Fibroblast of skin of back (primary cell): ENCODE data around the gene DEPDC5.
"Not testable (repeated sequence)": the region's sequence is repeated elsewhere in the genome, so short reads cannot be mapped to it uniquely, and the experiment has no call there.

Experiments
- DNase-seq: peaks from one replicate; pipeline ENCODE4 v3.0.0-alpha.2; 2013

The DEPDC5 gene

GRCh38 chr22:31749636-31750364 is 4.0 kb upstream of the DEPDC5 start, which contains the start of gene PRR14L:
Gene PRR14L (minus strand): TSS chr22:31750132. CDS start chr22:31738860, 11,272 bp downstream.
- peak; percentile 93 for DNase-seq

DNA sequence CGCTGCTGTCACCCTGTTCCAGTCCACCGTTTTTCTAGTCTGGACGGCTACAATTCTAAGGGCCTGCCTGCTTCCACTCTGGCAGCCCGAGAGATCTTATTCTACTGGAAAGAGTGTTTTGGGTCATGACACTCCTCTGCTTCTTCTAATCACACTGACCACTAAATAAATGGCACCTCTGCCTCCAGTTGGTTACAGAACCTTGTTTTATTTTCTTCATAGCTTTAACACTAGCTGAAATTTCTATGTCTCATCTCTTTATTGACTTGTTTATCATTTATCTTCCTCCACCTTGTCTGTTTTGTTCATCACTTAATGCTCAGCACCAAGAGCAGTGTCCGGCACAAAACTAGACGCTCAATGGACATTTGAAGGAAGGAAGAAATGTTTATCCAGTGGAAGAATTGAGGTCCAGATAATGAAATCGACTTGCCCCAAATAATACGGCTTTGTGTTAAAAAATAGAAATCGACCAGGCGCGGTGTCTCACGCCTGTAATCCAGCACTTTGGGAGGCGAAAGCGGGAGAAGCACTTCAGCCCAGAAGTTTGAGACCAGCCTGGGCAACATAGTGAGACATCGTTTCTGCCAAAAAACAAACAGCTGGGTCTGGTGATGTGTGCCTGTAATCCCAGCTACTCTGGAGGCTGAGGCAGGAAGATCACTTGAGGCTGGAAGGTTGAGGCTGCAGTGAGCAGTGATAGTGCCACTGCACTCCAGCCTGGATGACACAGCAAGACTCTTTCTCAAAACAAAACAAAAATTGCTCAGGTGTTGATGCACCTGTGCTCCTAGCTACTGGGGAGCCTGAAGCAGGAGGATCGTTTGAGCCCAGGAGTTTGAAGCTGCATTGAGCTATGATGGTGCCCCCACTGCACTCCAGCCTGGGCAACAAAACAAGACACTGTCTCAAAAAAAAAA is 3.2 kb upstream of the DEPDC5 start:
- no peak for DNase-seq

DNA sequence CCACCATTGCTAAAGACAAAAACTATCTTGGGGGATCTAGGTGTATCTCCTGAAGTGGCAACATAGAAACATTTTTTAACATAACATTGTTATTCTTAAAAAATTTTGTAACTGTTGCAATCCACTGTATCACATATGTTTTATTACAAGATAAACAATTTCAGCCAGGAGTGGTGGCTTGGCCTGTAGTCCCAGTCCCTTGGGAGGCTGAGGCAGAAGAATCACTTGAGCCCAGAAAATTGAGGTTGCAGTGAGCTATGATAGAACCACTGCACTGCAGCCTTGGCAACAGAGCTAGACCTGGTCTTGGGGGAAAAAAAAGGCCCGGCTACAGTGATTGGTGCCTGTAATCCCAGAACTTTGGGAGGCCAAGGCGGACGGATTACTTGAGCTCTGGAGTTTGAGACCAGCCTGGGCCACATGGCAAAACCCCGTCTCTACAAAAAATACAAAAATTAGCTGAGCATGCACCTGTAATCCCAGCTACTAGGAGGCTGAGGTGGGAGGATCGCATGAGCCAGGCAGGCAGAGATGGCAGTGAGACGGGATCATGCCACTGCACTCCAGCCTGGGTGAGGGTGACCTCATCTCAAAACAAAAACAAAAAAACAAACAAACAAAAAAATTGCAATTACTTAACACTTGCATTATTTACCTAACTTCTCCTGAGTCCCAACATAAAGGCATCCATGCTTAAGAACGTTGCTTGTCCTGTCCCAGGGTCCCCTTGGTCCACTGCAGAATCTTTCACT is 1.5 kb upstream of the DEPDC5 start:
- DNase-seq, result no peak

- peak; percentile 22 for DNase-seq
These were observed 700 bp upstream of the DEPDC5 start for GRCh38 chr22:31753005-31753633.

- DNase-seq, result no peak
These were observed 994 bp downstream of the DEPDC5 start for GRCh38 chr22:31754813-31755212.

DNA sequence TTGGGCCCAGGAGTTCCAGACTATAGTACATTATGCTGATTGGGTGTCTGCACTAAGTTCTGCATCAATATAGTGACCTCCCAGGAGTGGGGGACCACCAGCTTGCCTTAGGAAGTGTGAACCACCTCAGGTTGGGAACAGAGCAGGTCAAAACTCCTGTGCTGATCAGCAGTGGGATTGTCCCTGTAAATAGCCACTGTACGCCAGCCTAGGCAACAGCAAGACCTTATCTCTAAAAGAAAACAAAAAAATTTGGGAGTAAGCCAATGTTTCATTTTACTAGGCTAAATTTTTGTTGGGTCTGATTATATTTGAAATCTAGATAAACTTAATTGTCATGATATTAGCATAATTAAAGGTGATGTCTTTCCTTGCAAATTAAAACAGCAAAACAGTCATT is 3.4 kb downstream of the DEPDC5 start:
- no peak for DNase-seq

GRCh38 chr22:31758860-31759259 is 5.0 kb downstream of the DEPDC5 start:
- DNase-seq, result not testable (repeated sequence)

GRCh38 chr22:31764785-31765184 is 11.0 kb downstream of the DEPDC5 start:
- DNase-seq, result no peak

DNA sequence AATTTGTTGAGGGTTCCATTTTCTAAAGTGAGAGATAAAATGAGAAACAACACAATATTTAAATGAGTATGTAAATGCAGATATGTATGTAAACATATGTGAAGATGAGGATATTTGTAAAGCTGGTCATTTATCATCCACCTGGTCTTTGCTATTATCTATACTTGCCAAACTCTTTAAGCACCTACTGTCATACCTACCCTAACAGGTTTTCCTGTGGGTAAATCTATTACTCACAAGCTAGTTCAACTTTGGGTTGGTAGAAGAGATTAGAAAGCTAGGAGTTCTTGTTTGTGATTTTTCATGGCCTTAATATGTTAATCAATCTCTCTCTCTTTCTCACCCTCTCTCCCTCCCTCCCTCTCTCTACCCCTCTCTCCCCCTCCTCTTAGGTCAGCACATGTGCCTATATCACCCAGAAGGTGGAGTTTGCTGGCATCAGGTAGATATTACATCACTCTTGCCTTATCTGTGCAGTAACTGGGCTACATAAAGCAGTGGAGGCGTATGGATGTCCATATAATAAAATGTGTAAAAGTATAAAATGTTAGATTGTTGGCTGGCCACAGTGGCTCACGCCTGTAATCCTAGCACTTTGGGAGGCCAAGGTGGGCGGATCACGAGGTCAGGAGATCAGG is 14.7 kb downstream of the DEPDC5 start:
- no peak for DNase-seq

- DNase-seq, result no peak
These were observed 19.6 kb downstream of the DEPDC5 start for GRCh38 chr22:31773416-31773815.

DNA sequence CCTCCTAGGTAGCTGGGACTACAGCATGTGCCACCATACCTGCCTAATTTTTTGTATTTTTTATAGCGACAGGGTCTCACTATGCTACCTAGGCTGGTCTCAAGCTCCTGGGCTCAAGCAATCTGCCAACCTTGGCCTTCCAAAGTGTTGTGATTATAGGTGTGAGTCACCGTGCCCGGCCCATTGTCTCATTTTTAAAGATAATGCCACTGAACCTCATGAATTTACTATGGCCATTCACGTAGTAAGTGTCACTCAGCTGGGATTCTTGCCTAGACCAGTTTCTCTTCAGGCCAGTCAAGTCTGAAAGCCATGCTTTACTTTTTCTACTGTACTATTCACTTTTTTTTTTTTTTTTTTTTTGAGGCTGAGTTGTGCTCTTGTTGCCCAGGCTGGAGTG is 22.4 kb downstream of the DEPDC5 start:
- no peak for DNase-seq

- no peak for DNase-seq
These were observed 36.0 kb downstream of the DEPDC5 start for GRCh38 chr22:31789803-31790202.

- DNase-seq, result no peak
These were observed 36.4 kb downstream of the DEPDC5 start for GRCh38 chr22:31790240-31790639.

- not testable (repeated sequence) for DNase-seq
These were observed 45.5 kb downstream of the DEPDC5 start for GRCh38 chr22:31799358-31799757.

DNA sequence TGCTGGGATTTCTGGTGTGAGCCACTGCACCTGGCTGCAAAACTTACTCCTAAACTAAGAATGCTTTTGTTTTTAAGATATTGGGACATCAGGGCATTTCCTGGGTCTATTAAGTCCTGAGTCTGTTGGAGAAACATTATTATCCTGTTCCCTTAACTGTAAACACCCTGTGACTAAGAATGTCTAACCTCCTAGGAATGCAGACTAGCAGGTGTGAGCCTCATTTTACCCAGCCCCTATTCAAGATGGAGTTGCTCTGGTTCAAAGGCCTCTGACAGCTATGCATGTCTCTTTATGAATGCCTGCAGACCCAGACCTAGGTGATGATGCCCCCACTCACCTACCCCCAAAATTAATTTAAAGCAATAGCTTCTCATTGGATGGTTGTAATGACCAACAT is 46.2 kb downstream of the DEPDC5 start:
- peak; percentile 11 for DNase-seq

- DNase-seq, result not testable (repeated sequence)
These were observed 47.0 kb downstream of the DEPDC5 start for GRCh38 chr22:31800861-31801260.

DNA sequence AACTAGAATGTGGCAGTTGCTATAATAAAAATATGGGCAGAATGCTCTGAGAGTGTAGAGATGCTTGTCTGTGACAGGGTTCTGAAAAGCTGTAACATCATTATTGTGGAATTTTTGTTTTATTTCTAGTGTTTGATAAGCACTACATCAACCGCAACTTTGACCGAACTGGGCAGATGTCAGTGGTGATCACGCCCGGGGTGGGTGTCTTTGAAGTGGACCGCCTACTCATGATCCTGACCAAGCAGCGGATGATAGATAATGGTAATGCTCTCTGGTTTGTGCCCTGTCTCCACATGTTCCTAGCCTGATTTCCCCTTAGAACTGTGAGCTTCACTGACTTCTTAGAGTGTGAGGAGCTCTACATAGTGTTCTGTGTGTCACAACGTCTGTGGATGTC is 48.8 kb downstream of the DEPDC5 start:
- no peak for DNase-seq

DNA sequence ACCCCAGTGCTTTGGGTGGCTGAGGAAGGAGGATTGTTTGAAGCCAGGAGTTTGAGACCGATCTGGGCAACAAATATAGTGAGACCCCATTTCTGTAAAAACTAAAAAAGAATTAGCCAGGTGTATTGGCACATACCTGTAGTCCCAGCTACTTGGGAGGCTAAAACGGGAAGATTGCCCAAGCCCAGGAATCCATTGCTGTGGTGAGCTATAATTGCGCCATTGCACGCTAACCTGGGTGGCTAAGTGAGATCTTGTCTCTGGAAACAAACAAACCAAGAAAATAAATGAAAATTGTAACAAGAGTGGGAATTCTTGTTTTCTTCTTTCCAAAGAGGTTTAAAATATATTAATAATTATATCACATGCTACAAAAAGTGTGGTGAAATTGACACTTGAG is 52.9 kb downstream of the DEPDC5 start:
- no peak for DNase-seq

GRCh38 chr22:31812977-31813605 is 59.3 kb downstream of the DEPDC5 start:
- DNase-seq, result no peak

DNA sequence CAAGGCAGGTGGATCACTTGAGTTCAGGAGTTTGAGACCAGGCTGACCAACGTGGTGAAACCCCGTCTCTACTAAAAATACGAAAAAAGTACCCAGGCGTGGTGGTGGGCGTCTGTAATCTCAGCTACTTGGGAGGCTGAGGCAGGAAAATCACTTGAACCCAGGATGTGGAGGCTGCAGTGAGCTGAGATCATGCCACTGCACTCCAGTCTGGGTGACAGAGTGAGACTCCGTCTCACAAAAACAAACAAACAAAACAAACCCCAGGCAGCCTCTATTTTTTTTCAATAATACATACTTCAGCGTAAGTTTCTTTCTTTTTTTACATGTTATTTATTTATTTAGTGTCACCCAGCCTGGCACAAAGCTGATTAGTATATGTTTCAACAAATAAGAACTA is 60.1 kb downstream of the DEPDC5 start:
- DNase-seq, result not testable (repeated sequence)

GRCh38 chr22:31814942-31815341 is 61.1 kb downstream of the DEPDC5 start:
- no peak for DNase-seq
